IMR-90 (cell line): ENCODE results near the gene SYNGR2.

ENCODE experiments used
- CEBPB ChIP-seq: IDR thresholded peaks from 2 replicates; pipeline ENCODE4 v1.6.1; 2012; ENCODE audit warnings: low read depth, low read length, improper control_type of control experiment
- CTCF ChIP-seq: conservative IDR thresholded peaks from 2 replicates; pipeline ENCODE4 v1.5.1; 2012; ENCODE audit warnings: mild to moderate bottlenecking, low read depth, low read length, improper control_type of control experiment
- POLR2A ChIP-seq: IDR thresholded peaks from 2 replicates; pipeline ENCODE4 v1.6.1; 2012; ENCODE audit warnings: mild to moderate bottlenecking, low read depth, low read length
- RAD21 ChIP-seq: IDR thresholded peaks from 2 replicates; pipeline ENCODE4 v1.6.1; 2012; ENCODE audit warnings: low read length, improper control_type of control experiment
- TF ChIP-seq, protein P1 (sequence below): fragments of 150-350 bp; IDR thresholded peaks from 2 replicates; pipeline ENCODE4 v1.6.1; 2016; ENCODE audit warnings: low read depth, mild to moderate bottlenecking, low read length, moderate library complexity, borderline replicate concordance

DNA sequence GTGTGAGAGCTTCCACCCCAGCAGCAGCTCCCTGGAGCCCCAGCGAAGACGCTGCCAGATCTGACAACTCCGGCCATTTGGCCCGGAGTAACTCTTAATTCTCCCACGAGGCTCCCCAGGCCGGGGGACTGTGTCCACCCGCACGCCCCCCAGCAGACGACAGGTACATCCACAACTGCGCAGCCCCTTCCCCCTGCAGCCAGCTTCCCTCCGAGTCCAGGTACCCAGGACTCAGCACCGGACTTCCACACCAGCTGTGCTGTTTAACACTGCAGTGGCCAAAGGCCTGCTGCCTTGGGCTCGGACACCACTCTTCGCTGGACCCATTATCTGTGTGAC is 7.2 kb downstream of the SYNGR2 start:
- TF ChIP-seq CTCF: no peak
- no peak for TF ChIP-seq POLR2A
- TF ChIP-seq, protein P1, sequence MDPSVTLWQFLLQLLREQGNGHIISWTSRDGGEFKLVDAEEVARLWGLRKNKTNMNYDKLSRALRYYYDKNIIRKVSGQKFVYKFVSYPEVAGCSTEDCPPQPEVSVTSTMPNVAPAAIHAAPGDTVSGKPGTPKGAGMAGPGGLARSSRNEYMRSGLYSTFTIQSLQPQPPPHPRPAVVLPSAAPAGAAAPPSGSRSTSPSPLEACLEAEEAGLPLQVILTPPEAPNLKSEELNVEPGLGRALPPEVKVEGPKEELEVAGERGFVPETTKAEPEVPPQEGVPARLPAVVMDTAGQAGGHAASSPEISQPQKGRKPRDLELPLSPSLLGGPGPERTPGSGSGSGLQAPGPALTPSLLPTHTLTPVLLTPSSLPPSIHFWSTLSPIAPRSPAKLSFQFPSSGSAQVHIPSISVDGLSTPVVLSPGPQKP: no peak
- TF ChIP-seq RAD21: no peak
- no peak for TF ChIP-seq CEBPB
